Peyer's patch (tissue), 4 donors: ENCODE results near the gene TBX3. TPM values are rescaled to one million over a fixed set of nuclear protein-coding genes. Genes with fewer than 3 reads are reported as not detected.

Experiments
- DNase-seq, 3 donors: peaks; one replicate each; pipeline ENCODE4 v3.0.0-alpha.2; 2017 to 2019
- H3K27ac ChIP-seq, 4 donors: fragments of 200-600 bp; sonication (generic); one replicate each; pipeline ENCODE4 v1.5.1; 2016 to 2019
- H3K27me3 ChIP-seq, 2 donors: fragments of 200-600 bp; sonication (generic); one replicate each; pipeline ENCODE4 v1.5.1; 2019
- H3K36me3 ChIP-seq, 3 donors: fragments of 200-600 bp; sonication (generic); one replicate each; pipeline ENCODE4 v1.5.1; 2016 to 2019
- H3K4me1 ChIP-seq, 4 donors: fragments of 200-600 bp; sonication (generic); one replicate each; pipeline ENCODE4 v1.5.1; 2016 to 2019
- H3K4me3 ChIP-seq, 4 donors: fragments of 200-600 bp; sonication (generic); 1 replicate in 3 of 4; 2 replicates in 1 of 4; pipeline ENCODE4 v1.5.1; 2016 to 2019; ENCODE audit warnings: mild to moderate bottlenecking in 1 of 4
- H3K9me3 ChIP-seq, 4 donors: fragments of 200-600 bp; sonication (generic); one replicate each; pipeline ENCODE4 v1.5.1; 2016 to 2019; ENCODE audit warnings: mild to moderate bottlenecking in 1 of 4
- POLR2A ChIP-seq, 2 donors: fragments of 450-650 bp; IDR thresholded peaks; one replicate each; pipeline ENCODE4 v1.5.1; 2017; ENCODE audit warnings: antibody characterized with exemption in 2 of 2, mild to moderate bottlenecking in 2 of 2, moderate library complexity in 2 of 2
- small RNA-seq, 2 donors: library from RNA; depleted of rRNA; stranded (forward); fragments of <200 nt; gene quantifications; one replicate each; pipeline ENCODE3, GENCODE V24; 2016
- total RNA-seq, 4 donors: library from RNA; depleted of rRNA; stranded (reverse); fragments of >200 nt; gene quantifications; one replicate each; pipeline ENCODE4 v1.1.0, GENCODE V29; 2016
- TF ChIP-seq, protein P1 (sequence below), 6 experiments: fragments of 450-650 bp in 4 of 6; fragments of 200-600 bp in 2 of 6; sonication (generic) in 1 of 6; IDR thresholded peaks; one replicate each; pipeline ENCODE4 v1.5.1; 2017 to 2019; ENCODE audit warnings: antibody characterized with exemption in 6 of 6, mild to moderate bottlenecking in 3 of 6, moderate library complexity in 1 of 6

TBX3 gene
- total RNA-seq, 4 donors from 2014 or later = 50.3 to 90.0 (median 80.2) TPM

GRCh38 chr12:114623737-114624136 is 60.2 kb downstream of the TBX3 start:
- TF ChIP-seq, protein P1, sequence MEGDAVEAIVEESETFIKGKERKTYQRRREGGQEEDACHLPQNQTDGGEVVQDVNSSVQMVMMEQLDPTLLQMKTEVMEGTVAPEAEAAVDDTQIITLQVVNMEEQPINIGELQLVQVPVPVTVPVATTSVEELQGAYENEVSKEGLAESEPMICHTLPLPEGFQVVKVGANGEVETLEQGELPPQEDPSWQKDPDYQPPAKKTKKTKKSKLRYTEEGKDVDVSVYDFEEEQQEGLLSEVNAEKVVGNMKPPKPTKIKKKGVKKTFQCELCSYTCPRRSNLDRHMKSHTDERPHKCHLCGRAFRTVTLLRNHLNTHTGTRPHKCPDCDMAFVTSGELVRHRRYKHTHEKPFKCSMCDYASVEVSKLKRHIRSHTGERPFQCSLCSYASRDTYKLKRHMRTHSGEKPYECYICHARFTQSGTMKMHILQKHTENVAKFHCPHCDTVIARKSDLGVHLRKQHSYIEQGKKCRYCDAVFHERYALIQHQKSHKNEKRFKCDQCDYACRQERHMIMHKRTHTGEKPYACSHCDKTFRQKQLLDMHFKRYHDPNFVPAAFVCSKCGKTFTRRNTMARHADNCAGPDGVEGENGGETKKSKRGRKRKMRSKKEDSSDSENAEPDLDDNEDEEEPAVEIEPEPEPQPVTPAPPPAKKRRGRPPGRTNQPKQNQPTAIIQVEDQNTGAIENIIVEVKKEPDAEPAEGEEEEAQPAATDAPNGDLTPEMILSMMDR (IDR thresholded peaks at IDR 0.05) = no peak
- TF ChIP-seq POLR2A (IDR thresholded peaks at IDR 0.05) = no peak
- no peaks in the 10 kb centered on the region for H3K4me1 ChIP-seq
- H3K4me3 ChIP-seq = no peak overlapping the region
- no peaks in the 10 kb centered on the region for H3K36me3 ChIP-seq
- DNase-seq = no peak
- no peaks in the 10 kb centered on the region for H3K27me3 ChIP-seq
- H3K9me3 ChIP-seq = no peaks in the 10 kb centered on the region
- no peak overlapping the region for H3K27ac ChIP-seq

Small RNA genes lying within 50 kb of the gene (small RNA-seq; reads per million reads assigned to genes)
- 0 reads per million in 2 donors for gene RF00019
